ENCODE measurements around the gene ALDH1L1.

DNA sequence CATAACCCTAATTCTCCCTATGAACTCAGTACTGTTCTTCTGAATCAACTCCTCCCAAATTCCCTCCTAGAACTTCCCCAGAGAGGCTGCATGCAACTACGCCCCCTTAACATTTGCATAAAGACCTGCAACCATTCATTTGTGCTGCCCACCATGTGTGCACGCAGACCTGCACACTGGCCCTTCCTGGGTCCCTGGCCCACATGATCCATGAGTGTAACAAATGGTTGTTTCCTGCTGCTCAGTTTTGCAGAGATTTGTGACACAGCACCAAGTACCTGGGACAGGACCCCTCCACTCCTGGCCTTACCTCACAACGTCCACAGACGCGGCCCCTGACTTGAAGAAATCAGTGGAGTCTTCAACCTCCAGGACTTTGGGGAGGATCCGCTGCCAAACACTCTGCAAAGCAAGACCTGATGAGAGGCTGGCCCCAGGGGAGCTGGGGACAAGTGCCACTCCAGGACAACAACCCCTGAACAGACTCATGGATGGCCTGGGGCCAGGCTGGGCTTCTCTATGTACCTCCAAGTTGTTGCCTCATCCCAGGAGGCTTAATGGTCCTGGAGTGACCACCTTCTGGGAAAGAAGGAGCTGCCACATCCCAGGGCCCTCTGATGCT, 33.8 kb downstream of the ALDH1L1 start:
- TF ChIP-seq POLR2A (IDR thresholded peaks at IDR 0.05; ENCODE audit: extremely low read depth, insufficient read length): no peak
- TF ChIP-seq, protein P1, sequence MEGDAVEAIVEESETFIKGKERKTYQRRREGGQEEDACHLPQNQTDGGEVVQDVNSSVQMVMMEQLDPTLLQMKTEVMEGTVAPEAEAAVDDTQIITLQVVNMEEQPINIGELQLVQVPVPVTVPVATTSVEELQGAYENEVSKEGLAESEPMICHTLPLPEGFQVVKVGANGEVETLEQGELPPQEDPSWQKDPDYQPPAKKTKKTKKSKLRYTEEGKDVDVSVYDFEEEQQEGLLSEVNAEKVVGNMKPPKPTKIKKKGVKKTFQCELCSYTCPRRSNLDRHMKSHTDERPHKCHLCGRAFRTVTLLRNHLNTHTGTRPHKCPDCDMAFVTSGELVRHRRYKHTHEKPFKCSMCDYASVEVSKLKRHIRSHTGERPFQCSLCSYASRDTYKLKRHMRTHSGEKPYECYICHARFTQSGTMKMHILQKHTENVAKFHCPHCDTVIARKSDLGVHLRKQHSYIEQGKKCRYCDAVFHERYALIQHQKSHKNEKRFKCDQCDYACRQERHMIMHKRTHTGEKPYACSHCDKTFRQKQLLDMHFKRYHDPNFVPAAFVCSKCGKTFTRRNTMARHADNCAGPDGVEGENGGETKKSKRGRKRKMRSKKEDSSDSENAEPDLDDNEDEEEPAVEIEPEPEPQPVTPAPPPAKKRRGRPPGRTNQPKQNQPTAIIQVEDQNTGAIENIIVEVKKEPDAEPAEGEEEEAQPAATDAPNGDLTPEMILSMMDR (IDR thresholded peaks at IDR 0.05; ENCODE audit: low read depth, low read length): no peak

All from NB4 (cell line).